Measurements from ENCODE around the gene CUL7.

Gene CUL7

GRCh38 chr6:43076464-43077332 is 23.0 kb upstream of the CUL7 start:
- DNase-seq = no peak

GRCh38 chr6:43075670-43076463 is 22.2 kb upstream of the CUL7 start, which contains the start of gene PTK7:
TSS of gene PTK7 (plus strand) at chr6:43076314. CDS start at chr6:43076489, 175 bp downstream.
- DNase-seq = peak; percentile 58

DNA sequence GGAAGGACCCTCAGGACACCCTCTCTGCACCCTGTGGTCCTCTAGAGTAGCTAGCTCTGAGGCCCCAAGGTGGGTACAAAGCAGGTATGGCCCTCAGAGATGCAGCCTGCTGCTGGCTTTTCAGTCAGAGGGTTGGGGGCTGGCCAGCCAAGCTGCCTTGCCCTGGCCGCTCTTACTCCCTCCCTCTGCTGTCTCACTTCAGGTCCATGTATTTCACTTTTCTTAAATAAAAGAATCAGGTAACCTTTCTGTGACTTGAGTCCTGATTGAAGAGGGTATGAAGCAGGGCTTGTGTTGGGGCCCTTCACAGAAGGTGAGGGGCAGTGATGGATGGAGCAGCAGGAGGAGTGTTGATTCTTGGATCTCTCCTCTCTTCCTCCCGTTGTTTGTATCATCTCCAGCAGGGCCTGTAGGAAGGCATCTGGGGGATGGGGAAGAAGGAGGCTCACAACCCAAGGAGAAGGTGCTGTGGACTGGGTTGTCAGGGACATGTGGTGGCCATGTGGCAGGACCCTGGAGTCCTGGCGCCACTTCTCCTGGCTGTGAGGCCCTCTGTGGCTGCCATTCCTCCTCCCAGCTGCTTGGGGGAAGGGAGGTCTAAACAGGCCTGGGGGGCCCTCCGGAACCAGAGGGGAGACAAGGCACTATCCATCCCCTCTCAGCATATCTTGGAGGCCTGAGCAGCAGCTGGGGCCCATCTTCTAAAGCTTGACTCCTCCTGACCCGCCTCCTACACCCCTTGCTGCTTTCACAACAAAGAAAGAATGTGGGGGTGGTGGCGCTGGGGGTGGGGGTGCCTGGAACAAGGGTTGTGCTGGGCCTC is 21.4 kb upstream of the CUL7 start:
- no peak for DNase-seq

- DNase-seq = peak; percentile 22
These were observed 16.5 kb upstream of the CUL7 start for GRCh38 chr6:43070028-43070632.

- DNase-seq = no peak
These were observed 9.2 kb upstream of the CUL7 start for GRCh38 chr6:43062818-43063217.

GRCh38 chr6:43061861-43062260 is 8.2 kb upstream of the CUL7 start:
- DNase-seq = no peak

DNA sequence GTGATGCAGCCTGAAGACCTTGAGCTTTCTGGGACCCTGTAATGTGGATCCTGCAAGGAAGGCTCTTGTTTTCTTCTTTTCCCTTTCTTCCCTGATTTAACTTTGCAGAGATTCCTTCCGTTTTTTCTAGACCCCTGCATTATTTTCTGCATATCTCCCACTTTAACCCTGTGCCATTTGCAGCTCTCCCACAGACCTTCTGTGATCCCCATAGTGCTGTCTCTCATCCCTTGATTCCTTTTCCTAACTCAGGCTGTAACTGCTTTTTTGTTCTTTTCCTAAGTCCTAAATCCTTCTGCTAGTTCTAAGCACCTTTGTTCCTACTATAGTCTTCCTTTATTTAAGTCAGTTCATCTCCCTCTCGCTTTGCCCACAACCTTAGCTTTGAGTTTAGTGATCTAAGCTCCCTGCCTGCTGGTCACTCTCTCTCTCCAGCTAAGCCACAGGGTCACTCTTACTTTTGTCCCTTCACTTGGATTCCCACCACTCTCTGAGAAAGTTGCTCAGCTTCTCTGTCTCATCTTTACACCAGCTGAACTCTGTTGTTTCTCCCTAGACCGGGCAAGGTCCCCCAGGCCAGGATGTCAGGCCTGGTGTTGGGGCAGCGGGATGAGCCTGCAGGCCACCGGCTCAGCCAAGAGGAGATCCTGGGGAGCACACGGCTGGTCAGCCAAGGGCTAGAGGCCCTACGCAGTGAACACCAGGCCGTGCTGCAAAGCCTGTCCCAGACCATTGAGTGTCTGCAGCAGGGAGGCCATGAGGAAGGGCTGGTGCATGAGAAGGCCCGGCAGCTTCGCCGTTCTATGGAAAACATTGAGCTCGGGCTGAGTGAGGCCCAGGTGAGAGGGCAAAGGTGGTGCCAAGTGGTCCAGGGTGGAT is 7.3 kb upstream of the CUL7 start:
- no peak for DNase-seq

GRCh38 chr6:43060034-43060754 is 6.5 kb upstream of the CUL7 start:
- no peak for DNase-seq

GRCh38 chr6:43059168-43060033 is 5.8 kb upstream of the CUL7 start, which contains the start of the genes KLC4 and MRPL2:
TSS of gene KLC4 (plus strand) at chr6:43059631. CDS start at chr6:43061336, 1,705 bp downstream.
TSS of gene MRPL2 (minus strand) at chr6:43059434. CDS start at chr6:43059381, 53 bp downstream.
- DNase-seq = peak; percentile 99

DNA sequence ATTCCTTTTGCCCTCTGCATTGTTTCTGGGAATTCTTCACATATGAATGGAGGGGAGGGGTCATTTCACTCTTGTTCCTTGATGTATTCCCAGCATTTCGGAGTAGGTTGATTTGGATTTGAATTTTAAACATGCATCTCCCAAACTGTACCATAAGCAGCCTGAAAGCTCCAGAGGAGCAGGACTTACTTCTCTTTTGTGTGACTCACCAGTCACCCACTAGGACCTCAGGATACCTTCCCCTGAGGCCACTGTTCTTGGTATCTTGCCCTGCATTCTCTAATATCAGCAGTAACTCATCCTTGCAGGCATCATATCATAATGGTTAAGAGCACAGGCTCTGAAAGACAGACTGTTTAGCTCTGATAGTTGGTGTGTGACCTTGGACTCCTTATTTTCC is 4.9 kb upstream of the CUL7 start:
- DNase-seq = no peak

GRCh38 chr6:43055966-43056365 is 2.3 kb upstream of the CUL7 start:
- DNase-seq = no peak

DNA sequence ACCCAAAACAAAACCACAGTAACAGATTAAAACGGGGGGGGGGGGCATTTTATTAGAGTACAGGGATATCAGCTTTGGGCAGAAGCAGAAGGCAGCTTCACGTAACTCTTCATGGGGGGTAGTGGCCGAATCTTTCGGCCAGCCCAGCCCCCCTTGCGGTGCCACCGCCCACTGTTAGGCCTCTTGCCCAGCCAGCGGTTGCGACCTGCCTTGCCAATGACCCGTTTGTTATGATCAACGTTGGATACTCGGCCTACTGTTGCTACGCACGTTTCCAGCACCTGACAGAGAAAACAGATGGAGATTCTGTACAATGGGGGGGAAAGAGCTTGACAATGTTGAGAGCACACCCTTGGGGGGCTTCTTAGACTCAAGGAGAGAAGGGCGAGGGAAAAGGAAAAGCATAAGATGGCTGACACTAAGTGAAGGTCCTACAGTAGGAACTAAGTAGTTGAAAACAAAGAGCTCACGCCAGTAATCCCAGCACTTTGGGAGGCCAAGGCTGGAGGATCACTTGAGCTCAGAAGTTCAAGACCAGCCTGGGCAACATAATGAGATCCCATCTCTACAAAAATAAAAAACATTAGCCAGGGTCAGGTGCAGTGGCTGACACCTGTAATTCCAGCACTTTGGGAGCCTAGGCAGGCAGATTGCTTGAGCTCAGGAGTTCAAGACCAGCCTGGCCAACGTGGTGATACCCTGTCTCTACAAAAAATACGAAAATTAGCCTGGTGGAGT is 724 bp upstream of the CUL7 start:
- no peak for DNase-seq

DNA sequence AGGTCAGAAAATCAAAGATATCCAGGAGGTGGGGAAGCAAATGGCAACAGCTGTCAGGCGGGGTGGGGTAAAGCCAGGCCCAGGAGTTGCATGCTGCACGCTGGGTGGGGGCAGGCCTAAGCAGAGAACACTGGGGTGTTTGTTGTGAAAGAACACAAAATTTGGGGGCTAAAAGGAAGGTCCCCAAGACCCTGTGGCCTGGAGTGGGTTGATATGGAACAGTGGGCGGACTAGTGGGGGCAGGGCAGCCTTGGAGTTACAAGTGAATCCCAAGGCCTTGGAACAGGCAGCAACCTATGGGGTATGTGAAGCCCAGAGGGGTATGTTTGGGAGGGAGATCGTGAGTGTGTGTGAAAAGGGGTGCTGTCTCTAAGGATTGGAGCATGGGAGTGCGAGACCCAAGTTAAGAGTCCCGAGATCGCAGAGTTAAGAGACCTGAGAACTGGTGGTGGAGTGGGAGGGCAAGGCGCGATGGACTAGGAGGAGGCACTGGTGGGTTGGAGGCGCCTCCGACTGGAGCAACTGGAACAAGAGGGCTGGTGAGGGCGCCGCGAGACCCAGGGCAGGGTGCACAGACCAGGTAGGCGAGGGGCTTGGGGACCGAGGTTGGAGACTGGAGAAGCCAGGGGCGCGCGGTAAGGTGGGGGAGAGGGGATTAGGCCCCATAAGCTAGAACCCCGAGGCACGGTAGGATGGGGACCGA is 658 bp downstream of the CUL7 start:
- DNase-seq = peak; percentile 40

- no peak for DNase-seq
These were observed 1.3 kb downstream of the CUL7 start for GRCh38 chr6:43052225-43052841.

- DNase-seq = no peak
These were observed 2.7 kb downstream of the CUL7 start for GRCh38 chr6:43050981-43051380.

- no peak for DNase-seq
These were observed 5.7 kb downstream of the CUL7 start for GRCh38 chr6:43047998-43048397.

GRCh38 chr6:43045371-43045930 is 8.2 kb downstream of the CUL7 start:
- DNase-seq = no peak

Measured in CD4-positive, alpha-beta T cell treated with Interleukin-17A for 4 hours (primary cell).